OCI-LY1 (cell line): Measurements from ENCODE around the gene NFAT5.

ENCODE experiments used
- H2AFZ ChIP-seq: fragments of 200-600 bp; sonication (generic), shearing (Covaris generic); 2 replicates; pipeline ENCODE4 v1.6.0; 2014; ENCODE audit warnings: antibody characterized with exemption, mild to moderate bottlenecking, low read length
- H3F3A ChIP-seq: fragments of 200-600 bp; sonication (generic), shearing (Covaris generic); 2 replicates; pipeline ENCODE4 v1.6.0; 2014; ENCODE audit warnings: mild to moderate bottlenecking, antibody characterized with exemption, low read length, moderate library complexity; ENCODE audit not compliant: insufficient read depth
- H3K27ac ChIP-seq: fragments of 200-600 bp; sonication (generic); 2 replicates; pipeline ENCODE4 v1.5.1; 2014; ENCODE audit warnings: low read length, mixed run types, mild to moderate bottlenecking, low read depth; ENCODE audit not compliant: poor library complexity, severe bottlenecking
- H3K27me3 ChIP-seq: fragments of 200-600 bp; sonication (generic); 2 replicates; pipeline ENCODE4 v1.6.0; 2014; ENCODE audit warnings: antibody characterized with exemption, mild to moderate bottlenecking, low read length, moderate library complexity; ENCODE audit not compliant: insufficient read depth
- H3K36me3 ChIP-seq: fragments of 200-600 bp; sonication (generic); 2 replicates; pipeline ENCODE4 v1.6.1; 2014; ENCODE audit warnings: mild to moderate bottlenecking, antibody characterized with exemption, low read length, moderate library complexity, mixed read lengths; ENCODE audit not compliant: insufficient read depth
- H3K4me1 ChIP-seq: fragments of 200-600 bp; sonication (generic); 2 replicates; pipeline ENCODE4 v1.5.1; 2014; ENCODE audit warnings: mild to moderate bottlenecking, low read length, moderate library complexity; ENCODE audit not compliant: insufficient read depth, severe bottlenecking
- H3K4me2 ChIP-seq: fragments of 200-600 bp; sonication (generic), shearing (Covaris generic); 2 replicates; pipeline ENCODE4 v1.6.1; 2014; ENCODE audit warnings: low read length
- H3K4me3 ChIP-seq: fragments of 200-600 bp; sonication (generic); 2 replicates; pipeline ENCODE4 v1.5.1; 2014; ENCODE audit warnings: low read length, low read depth, mild to moderate bottlenecking, mixed read lengths; ENCODE audit not compliant: poor library complexity, severe bottlenecking
- H3K79me2 ChIP-seq: fragments of 200-600 bp; shearing (Covaris generic); 2 replicates; pipeline ENCODE4 v1.6.1; 2016; ENCODE audit warnings: mixed run types, low read length, mixed read lengths; ENCODE audit not compliant: insufficient read depth
- H3K9ac ChIP-seq: fragments of 200-600 bp; sonication (generic), shearing (Covaris generic); 2 replicates; pipeline ENCODE4 v1.6.1; 2014; ENCODE audit warnings: mild to moderate bottlenecking, low read length, mixed read lengths
- H3K9me2 ChIP-seq: fragments of 200-600 bp; sonication (generic), shearing (Covaris generic); 2 replicates; pipeline ENCODE4 v1.6.1; 2014; ENCODE audit warnings: low read depth, mild to moderate bottlenecking, low read length, mixed read lengths
- H3K9me3 ChIP-seq: fragments of 200-600 bp; shearing (Covaris generic); 2 replicates; pipeline ENCODE4 v1.6.1; 2014; ENCODE audit warnings: low read length, mixed read lengths
- H4K20me1 ChIP-seq: fragments of 200-600 bp; sonication (generic), shearing (Covaris generic); 2 replicates; pipeline ENCODE4 v1.6.0; 2016; ENCODE audit warnings: mild to moderate bottlenecking, low read length; ENCODE audit not compliant: insufficient read depth
- EZH2 ChIP-seq: fragments of 200-600 bp; sonication (generic), shearing (Covaris generic); IDR thresholded peaks from 2 replicates; pipeline ENCODE4 v1.8.0; 2017; ENCODE audit warnings: borderline replicate concordance, mixed run types, mild to moderate bottlenecking, antibody characterized with exemption, low read length, moderate library complexity, mixed read lengths
- TF ChIP-seq, protein P1 (sequence below): fragments of 200-600 bp; sonication (generic), shearing (Covaris generic); IDR thresholded peaks from 2 replicates; pipeline ENCODE4 v1.5.1; 2017; ENCODE audit warnings: mild to moderate bottlenecking, antibody characterized with exemption, low read length, moderate library complexity, mixed read lengths

The NFAT5 gene

DNA sequence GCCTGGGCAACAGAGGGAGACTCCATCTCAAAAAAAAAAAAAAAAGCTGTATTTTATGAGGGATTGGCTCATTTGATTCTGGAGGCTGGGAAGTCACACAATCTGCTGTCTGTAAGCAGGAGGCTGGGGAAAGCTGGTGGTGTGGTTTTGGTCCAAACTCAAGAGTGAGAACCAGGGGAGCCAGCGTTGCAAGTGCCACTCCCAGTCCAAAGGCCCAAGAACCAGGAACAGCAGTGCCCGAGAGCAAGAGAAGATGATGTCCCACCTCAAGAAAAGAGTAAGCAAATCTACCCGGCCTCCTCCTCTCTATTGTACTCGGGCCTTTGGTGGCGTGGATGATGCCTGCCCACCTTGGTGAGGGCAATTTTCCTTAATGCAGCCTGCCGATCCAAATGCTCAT is 166.3 kb downstream of the NFAT5 start:
- no peaks in the 10 kb centered on the region for H3K79me2 ChIP-seq
- no peaks in the 10 kb centered on the region for H3K27me3 ChIP-seq
- H3F3A ChIP-seq, result no peaks in the 10 kb centered on the region
- H3K27ac ChIP-seq, result no peak overlapping the region
- TF ChIP-seq, protein P1, sequence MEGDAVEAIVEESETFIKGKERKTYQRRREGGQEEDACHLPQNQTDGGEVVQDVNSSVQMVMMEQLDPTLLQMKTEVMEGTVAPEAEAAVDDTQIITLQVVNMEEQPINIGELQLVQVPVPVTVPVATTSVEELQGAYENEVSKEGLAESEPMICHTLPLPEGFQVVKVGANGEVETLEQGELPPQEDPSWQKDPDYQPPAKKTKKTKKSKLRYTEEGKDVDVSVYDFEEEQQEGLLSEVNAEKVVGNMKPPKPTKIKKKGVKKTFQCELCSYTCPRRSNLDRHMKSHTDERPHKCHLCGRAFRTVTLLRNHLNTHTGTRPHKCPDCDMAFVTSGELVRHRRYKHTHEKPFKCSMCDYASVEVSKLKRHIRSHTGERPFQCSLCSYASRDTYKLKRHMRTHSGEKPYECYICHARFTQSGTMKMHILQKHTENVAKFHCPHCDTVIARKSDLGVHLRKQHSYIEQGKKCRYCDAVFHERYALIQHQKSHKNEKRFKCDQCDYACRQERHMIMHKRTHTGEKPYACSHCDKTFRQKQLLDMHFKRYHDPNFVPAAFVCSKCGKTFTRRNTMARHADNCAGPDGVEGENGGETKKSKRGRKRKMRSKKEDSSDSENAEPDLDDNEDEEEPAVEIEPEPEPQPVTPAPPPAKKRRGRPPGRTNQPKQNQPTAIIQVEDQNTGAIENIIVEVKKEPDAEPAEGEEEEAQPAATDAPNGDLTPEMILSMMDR, result no peak
- no peak for TF ChIP-seq EZH2
- H3K4me3 ChIP-seq, result no peak overlapping the region
- H3K4me2 ChIP-seq, result no peak overlapping the region
- H3K9me2 ChIP-seq, result no peaks in the 10 kb centered on the region
- H2AFZ ChIP-seq, result no peak overlapping the region
- no peaks in the 10 kb centered on the region for H4K20me1 ChIP-seq
- peaks cover 6% of the 10 kb centered on the region for H3K4me1 ChIP-seq
- no peaks in the 10 kb centered on the region for H3K9me3 ChIP-seq
- no peak overlapping the region for H3K9ac ChIP-seq
- H3K36me3 ChIP-seq, result no peaks in the 10 kb centered on the region

DNA sequence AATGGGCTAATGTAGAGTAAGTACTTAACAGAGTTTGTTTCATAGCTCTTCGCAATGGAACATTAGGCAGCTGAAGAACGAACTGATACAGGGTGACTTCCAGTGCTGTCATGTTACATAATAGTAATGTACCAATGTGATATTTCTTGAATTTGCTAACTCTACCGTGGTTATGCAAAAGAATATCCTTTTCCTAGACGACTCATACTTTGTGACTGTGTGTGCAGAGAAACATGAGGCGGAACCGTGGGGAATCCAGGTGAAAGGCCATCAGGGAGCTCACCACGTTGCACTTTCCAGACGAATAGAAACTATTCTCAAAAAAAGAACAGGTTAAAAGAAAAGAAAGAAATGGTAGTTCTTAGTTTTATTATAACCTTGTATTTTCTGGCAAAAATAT is 175.8 kb downstream of the NFAT5 start:
- Histone ChIP-seq H2AFZ (no peak overlapping the region), H3K9ac (no peak overlapping the region), H3K9me2 (no peaks in the 10 kb centered on the region), H3K27me3 (no peaks in the 10 kb centered on the region), H3K4me1 (no peaks in the 10 kb centered on the region), H3K9me3 (no peaks in the 10 kb centered on the region), H4K20me1 (no peaks in the 10 kb centered on the region), H3K4me2 (no peak overlapping the region), H3K79me2 (no peaks in the 10 kb centered on the region), H3K36me3 (peaks cover 74% of the 10 kb centered on the region), H3K4me3 (no peak overlapping the region), H3F3A (no peaks in the 10 kb centered on the region), H3K27ac (no peak overlapping the region)
- TF ChIP-seq EZH2, result no peak
- TF ChIP-seq, protein P1, result no peak

DNA sequence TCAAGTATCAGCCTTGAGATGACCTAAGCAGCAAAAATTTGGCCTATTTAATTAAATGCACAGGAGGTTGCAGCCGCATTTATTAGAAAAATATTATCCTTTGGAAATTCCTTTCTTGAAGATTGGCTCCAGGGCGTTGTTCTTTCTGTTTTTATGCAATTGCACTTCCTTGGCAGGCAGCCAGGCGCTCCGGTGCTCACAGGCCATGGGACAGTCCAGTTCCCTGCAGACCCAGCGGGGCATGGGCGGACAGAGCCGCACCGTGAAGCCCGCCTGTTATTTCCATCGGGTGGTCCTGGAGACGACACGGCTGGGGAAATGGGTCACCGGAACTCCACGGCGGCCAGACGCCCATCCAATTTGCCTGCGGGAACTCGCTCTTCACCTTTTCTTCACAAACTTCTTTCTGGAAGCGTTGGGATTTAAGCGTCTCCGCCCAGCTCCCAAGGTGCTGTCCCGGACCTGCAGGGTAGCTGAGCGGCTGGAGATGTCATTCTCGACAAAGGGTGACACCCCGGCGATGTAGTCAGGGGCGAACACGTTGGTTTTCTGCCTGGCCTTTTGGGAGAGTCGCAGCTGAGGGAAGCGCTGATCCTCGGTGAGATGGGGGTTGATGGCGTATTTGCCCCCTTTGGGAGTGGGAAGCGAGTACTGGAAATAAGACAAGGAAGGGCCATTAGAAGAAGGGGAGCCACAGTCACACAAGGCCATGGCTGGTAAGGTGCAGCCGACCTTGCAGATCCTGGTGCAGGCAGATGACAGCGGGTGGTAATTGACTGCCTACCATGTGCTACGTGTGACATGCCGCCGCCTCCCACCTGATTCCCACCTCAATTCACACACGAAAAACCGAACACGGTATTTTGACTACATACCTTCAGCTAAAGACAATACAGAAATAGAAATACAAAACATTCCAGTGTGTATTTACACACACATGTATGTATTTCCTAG is 176.5 kb downstream of the NFAT5 start:
- Histone ChIP-seq H3K4me2 (no peak overlapping the region), H3K36me3 (peaks cover 80% of the 10 kb centered on the region), H4K20me1 (no peaks in the 10 kb centered on the region), H2AFZ (no peak overlapping the region), H3F3A (no peaks in the 10 kb centered on the region), H3K27me3 (no peaks in the 10 kb centered on the region), H3K27ac (no peak overlapping the region), H3K79me2 (no peaks in the 10 kb centered on the region), H3K9me2 (no peaks in the 10 kb centered on the region), H3K4me1 (no peaks in the 10 kb centered on the region), H3K4me3 (no peak overlapping the region), H3K9ac (no peak overlapping the region), H3K9me3 (no peaks in the 10 kb centered on the region)
- TF ChIP-seq, protein P1, result no peak
- TF ChIP-seq EZH2, result no peak
